GM19238 (cell line): ENCODE data around the gene CSNK2A3.

ENCODE experiments used
- DNase-seq: peaks from one replicate; pipeline ENCODE4 v3.0.0; 2011; ENCODE audit warnings: low spot score; ENCODE audit not compliant: insufficient read length

The CSNK2A3 gene

GRCh38 chr11:11338304-11338703 is 14.7 kb downstream of the CSNK2A3 start:
- no peak for DNase-seq

- DNase-seq: no peak
Measured at GRCh38 chr11:11336664-11337063, 16.4 kb downstream of the CSNK2A3 start.

GRCh38 chr11:11335043-11335442 is 18.0 kb downstream of the CSNK2A3 start:
- DNase-seq: no peak

- no peak for DNase-seq
Measured at GRCh38 chr11:11334607-11335006, 18.4 kb downstream of the CSNK2A3 start.

- no peak for DNase-seq
Measured at GRCh38 chr11:11332141-11332710, 20.8 kb downstream of the CSNK2A3 start.

GRCh38 chr11:11329062-11329806 is 23.8 kb downstream of the CSNK2A3 start:
- DNase-seq: no peak

- DNase-seq: no peak
Measured at GRCh38 chr11:11324090-11324489, 29.0 kb downstream of the CSNK2A3 start.

GRCh38 chr11:11322101-11322500 is 30.9 kb downstream of the CSNK2A3 start:
- no peak for DNase-seq

- DNase-seq: no peak
Measured at GRCh38 chr11:11320825-11321224, 32.2 kb downstream of the CSNK2A3 start.

GRCh38 chr11:11318961-11319360 is 34.1 kb downstream of the CSNK2A3 start:
- no peak for DNase-seq

GRCh38 chr11:11318461-11318860 is 34.6 kb downstream of the CSNK2A3 start:
- no peak for DNase-seq

GRCh38 chr11:11316651-11317230 is 36.3 kb downstream of the CSNK2A3 start:
- DNase-seq: no peak

- DNase-seq: no peak
Measured at GRCh38 chr11:11313902-11314692, 39.0 kb downstream of the CSNK2A3 start.

GRCh38 chr11:11313426-11313825 is 39.6 kb downstream of the CSNK2A3 start:
- no peak for DNase-seq

- no peak for DNase-seq
Measured at GRCh38 chr11:11312738-11313137, 40.3 kb downstream of the CSNK2A3 start.

- DNase-seq: no peak
Measured at GRCh38 chr11:11311169-11311568, 41.9 kb downstream of the CSNK2A3 start.

GRCh38 chr11:11309906-11310305 is 43.1 kb downstream of the CSNK2A3 start:
- no peak for DNase-seq

- DNase-seq: no peak
Measured at GRCh38 chr11:11308249-11308648, 44.8 kb downstream of the CSNK2A3 start.

GRCh38 chr11:11306855-11307254 is 46.2 kb downstream of the CSNK2A3 start:
- DNase-seq: no peak

GRCh38 chr11:11304550-11304949 is 48.5 kb downstream of the CSNK2A3 start:
- DNase-seq: no peak

GRCh38 chr11:11302565-11302964 is 50.5 kb downstream of the CSNK2A3 start:
- DNase-seq: no peak
